Testis (tissue), 2 donors: ENCODE results near the gene MECR.

ENCODE experiments used
- POLR2A ChIP-seq: fragments of 450-650 bp; IDR thresholded peaks from one replicate; pipeline ENCODE4 v1.6.1; 2017; ENCODE audit warnings: antibody characterized with exemption, mild to moderate bottlenecking, moderate library complexity
- TF ChIP-seq, protein P1 (sequence below), 3 experiments: fragments of 450-650 bp in 2 of 3; fragments of 200-600 bp in 1 of 3; sonication (generic) in 1 of 3; IDR thresholded peaks; one replicate each; pipeline ENCODE4 v1.5.1; 2016 to 2019; ENCODE audit warnings: antibody characterized with exemption in 3 of 3, mild to moderate bottlenecking in 2 of 3, moderate library complexity in 1 of 3

- TF ChIP-seq, protein P1, sequence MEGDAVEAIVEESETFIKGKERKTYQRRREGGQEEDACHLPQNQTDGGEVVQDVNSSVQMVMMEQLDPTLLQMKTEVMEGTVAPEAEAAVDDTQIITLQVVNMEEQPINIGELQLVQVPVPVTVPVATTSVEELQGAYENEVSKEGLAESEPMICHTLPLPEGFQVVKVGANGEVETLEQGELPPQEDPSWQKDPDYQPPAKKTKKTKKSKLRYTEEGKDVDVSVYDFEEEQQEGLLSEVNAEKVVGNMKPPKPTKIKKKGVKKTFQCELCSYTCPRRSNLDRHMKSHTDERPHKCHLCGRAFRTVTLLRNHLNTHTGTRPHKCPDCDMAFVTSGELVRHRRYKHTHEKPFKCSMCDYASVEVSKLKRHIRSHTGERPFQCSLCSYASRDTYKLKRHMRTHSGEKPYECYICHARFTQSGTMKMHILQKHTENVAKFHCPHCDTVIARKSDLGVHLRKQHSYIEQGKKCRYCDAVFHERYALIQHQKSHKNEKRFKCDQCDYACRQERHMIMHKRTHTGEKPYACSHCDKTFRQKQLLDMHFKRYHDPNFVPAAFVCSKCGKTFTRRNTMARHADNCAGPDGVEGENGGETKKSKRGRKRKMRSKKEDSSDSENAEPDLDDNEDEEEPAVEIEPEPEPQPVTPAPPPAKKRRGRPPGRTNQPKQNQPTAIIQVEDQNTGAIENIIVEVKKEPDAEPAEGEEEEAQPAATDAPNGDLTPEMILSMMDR (IDR thresholded peaks at IDR 0.05), result no peak
- no peak for TF ChIP-seq POLR2A
Measured at GRCh38 chr1:29279406-29279805, 48.7 kb upstream of the MECR start.
